Liver (tissue), 9 donors: Measurements from ENCODE around the gene SCP2. TPM values are rescaled to one million over a fixed set of nuclear protein-coding genes. Genes with fewer than 3 reads are reported as not detected.

Source experiments
- DNase-seq: peaks from one replicate; pipeline ENCODE4 v3.0.0-alpha.2; 2017; ENCODE audit warnings: low spot score
- H3K27ac ChIP-seq, 2 donors: one replicate each; pipeline ENCODE4 v1.7.0; 2013; ENCODE audit warnings: inconsistent platforms in 2 of 2, low read length in 2 of 2, control low read depth in 1 of 2, low read depth in 1 of 2, mild to moderate bottlenecking in 1 of 2
- H3K27me3 ChIP-seq, 4 donors: one replicate each; pipeline versions ENCODE4 v1.6.1 to v1.7.0; 2013; ENCODE audit warnings: low read length in 3 of 4, inconsistent platforms in 1 of 4, mild to moderate bottlenecking in 1 of 4, moderate library complexity in 1 of 4; ENCODE audit not compliant: control insufficient read depth in 4 of 4, insufficient read depth in 4 of 4
- H3K36me3 ChIP-seq, 4 donors: one replicate each; pipeline versions ENCODE4 v1.6.1 to v1.7.0; 2013; ENCODE audit warnings: low read length in 3 of 4, mild to moderate bottlenecking in 3 of 4, low read depth in 1 of 4, moderate library complexity in 1 of 4; ENCODE audit not compliant: control insufficient read depth in 4 of 4, insufficient read depth in 3 of 4
- H3K4me1 ChIP-seq, 4 donors: one replicate each; pipeline versions ENCODE4 v1.6.1 to v1.7.0; 2013; ENCODE audit warnings: low read length in 3 of 4, mild to moderate bottlenecking in 3 of 4, moderate library complexity in 1 of 4; ENCODE audit not compliant: control insufficient read depth in 4 of 4, insufficient read depth in 4 of 4
- H3K4me3 ChIP-seq, 3 donors: one replicate each; pipeline versions ENCODE4 v1.6.1 to v1.7.0; 2013; ENCODE audit warnings: low read length in 3 of 3, control low read depth in 1 of 3, low read depth in 1 of 3, mild to moderate bottlenecking in 1 of 3
- H3K9ac ChIP-seq, 2 donors: one replicate each; pipeline ENCODE4 v1.7.0; 2013; ENCODE audit warnings: low read length in 2 of 2, mild to moderate bottlenecking in 2 of 2, moderate library complexity in 2 of 2, control low read depth in 1 of 2, low read depth in 1 of 2
- H3K9me3 ChIP-seq, 4 donors: one replicate each; pipeline versions ENCODE4 v1.6.1 to v1.7.0; 2013; ENCODE audit warnings: low read length in 3 of 4; ENCODE audit not compliant: control insufficient read depth in 4 of 4
- EGR1 ChIP-seq, 2 donors: IDR thresholded peaks; 2 replicates each; pipeline ENCODE4 v1.6.1; 2016 to 2018; ENCODE audit warnings: antibody characterized with exemption in 2 of 2, low read depth in 2 of 2
- FOXA1 ChIP-seq: IDR thresholded peaks from 2 replicates; pipeline ENCODE4 v1.6.1; 2016; ENCODE audit warnings: antibody characterized with exemption
- FOXA2 ChIP-seq: IDR thresholded peaks from 2 replicates; pipeline ENCODE4 v1.6.1; 2016; ENCODE audit warnings: antibody characterized with exemption
- HNF4A ChIP-seq, 2 donors: conservative IDR thresholded peaks; 2 replicates each; pipeline ENCODE4 v1.6.1; 2016; ENCODE audit warnings: antibody characterized with exemption in 2 of 2, mild to moderate bottlenecking in 2 of 2
- HNF4G ChIP-seq: IDR thresholded peaks from 2 replicates; pipeline ENCODE4 v1.6.1; 2016; ENCODE audit warnings: antibody characterized with exemption
- JUND ChIP-seq, 2 donors: IDR thresholded peaks; 2 replicates each; pipeline ENCODE4 v1.6.1; 2016; ENCODE audit warnings: antibody characterized with exemption in 2 of 2
- NR2F2 ChIP-seq: IDR thresholded peaks from 2 replicates; pipeline ENCODE4 v1.6.1; 2016; ENCODE audit warnings: antibody characterized with exemption
- RAD21 ChIP-seq, 2 donors: IDR thresholded peaks; 2 replicates each; pipeline ENCODE4 v1.6.1; 2016; ENCODE audit warnings: antibody characterized with exemption in 2 of 2, mild to moderate bottlenecking in 2 of 2
- RXRA ChIP-seq, 2 donors: IDR thresholded peaks; 2 replicates each; pipeline ENCODE4 v1.6.1; 2017 to 2018; ENCODE audit warnings: antibody characterized with exemption in 2 of 2, mild to moderate bottlenecking in 1 of 2
- SP1 ChIP-seq: IDR thresholded peaks from 2 replicates; pipeline ENCODE4 v1.6.1; 2018; ENCODE audit warnings: antibody characterized with exemption, mild to moderate bottlenecking
- TAF1 ChIP-seq: conservative IDR thresholded peaks from 2 replicates; pipeline ENCODE4 v1.6.1; 2016; ENCODE audit warnings: antibody characterized with exemption, mild to moderate bottlenecking
- YY1 ChIP-seq: IDR thresholded peaks from 2 replicates; pipeline ENCODE4 v1.6.1; 2016; ENCODE audit warnings: antibody characterized with exemption, mild to moderate bottlenecking
- WGBS: extraction: QIAGEN DNeasy Blood & Tissue Kit; methylation state at CpG from one replicate; pipeline ENCODE4 v1.1.7; 2013; 5-methylcytosine and 5-hydroxymethylcytosine counted together
- polyA plus RNA-seq, 2 donors: library from polyadenylated mRNA; stranded (reverse) in 1 of 2; unstranded in 1 of 2; fragments of 200-250 nt in 1 of 2; fragments of >200 nt in 1 of 2; fragmentation: Nextera tagmentation in 1 of 2; extraction: Ambion mirVana in 1 of 2; gene quantifications; one replicate each; pipeline versions ENCODE4 v1.2.1 to v1.2.3, GENCODE V29; 2013 to 2015
- total RNA-seq, 2 donors: library from RNA; depleted of rRNA; stranded (reverse); fragments of >200 nt; gene quantifications; one replicate each; pipeline ENCODE4 v1.2.3, GENCODE V29; 2014
- TF ChIP-seq, protein P1 (sequence below): IDR thresholded peaks from 2 replicates; pipeline ENCODE4 v1.6.1; 2016; ENCODE audit warnings: antibody characterized with exemption
- TF ChIP-seq, protein P2 (sequence below): fragments of 150-350 bp; IDR thresholded peaks from 2 replicates; pipeline ENCODE4 v1.5.1; 2017; ENCODE audit warnings: improper control_type of control experiment, low read depth, low read length; ENCODE audit not compliant: missing input control
- TF ChIP-seq, protein P3 (sequence below): IDR thresholded peaks from 2 replicates; pipeline ENCODE4 v1.6.1; 2016; ENCODE audit warnings: antibody characterized with exemption
- TF ChIP-seq, protein P4 (sequence below): IDR thresholded peaks from 2 replicates; pipeline ENCODE4 v1.6.1; 2016; ENCODE audit warnings: antibody characterized with exemption
- TF ChIP-seq, protein P5 (sequence below): IDR thresholded peaks from 2 replicates; pipeline ENCODE4 v1.6.1; 2016; ENCODE audit warnings: antibody characterized with exemption, mild to moderate bottlenecking
- donor health status: healthy.
- donor health status: healthy.
- donor health status: healthy.
- donor health status: healthy.
- donor health status: healthy.

SCP2 gene
- total and polyA plus RNA-seq, 4 donors = 122 to 811 (median 529) TPM

DNA sequence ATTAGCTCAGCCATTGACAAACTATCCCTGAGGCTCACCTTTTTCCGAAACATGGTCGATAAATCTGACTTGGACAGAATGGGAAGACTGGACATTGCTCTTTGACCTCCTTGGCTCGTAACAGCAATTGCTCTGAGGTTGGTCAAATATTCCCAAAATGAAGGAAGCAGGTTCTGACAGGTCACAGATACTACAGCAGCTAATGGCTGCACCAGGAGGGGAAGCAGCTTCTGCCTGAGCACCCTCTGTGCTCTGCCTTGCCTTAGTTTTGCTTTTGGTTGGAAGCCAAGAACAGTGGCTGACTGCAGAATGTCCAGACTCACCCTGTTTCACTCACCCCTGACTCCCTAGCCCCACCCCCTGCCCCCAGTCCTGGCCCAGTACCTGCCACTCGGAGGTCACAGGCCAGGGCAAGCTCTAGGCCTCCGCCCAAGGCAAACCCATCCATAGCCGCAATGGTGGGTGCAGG lies 20.9 kb upstream of the SCP2 start:
- H3K4me3 ChIP-seq = no peak overlapping the region
- H3K9ac ChIP-seq = no peak overlapping the region
- WGBS = 33% methylated on average over 6 of the region's 6 CpGs
- DNase-seq = peak; percentile 62
- peak overlapping the region; percentile 44 to 46 for H3K27ac ChIP-seq
- peaks cover 19 to 68% (median 58%) of the 10 kb centered on the region in 4 donors for H3K4me1 ChIP-seq
- no peaks in the 10 kb centered on the region for H3K27me3 ChIP-seq
- TF ChIP-seq, protein P1, sequence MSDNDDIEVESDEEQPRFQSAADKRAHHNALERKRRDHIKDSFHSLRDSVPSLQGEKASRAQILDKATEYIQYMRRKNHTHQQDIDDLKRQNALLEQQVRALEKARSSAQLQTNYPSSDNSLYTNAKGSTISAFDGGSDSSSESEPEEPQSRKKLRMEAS = peak; percentile 20
- TF ChIP-seq, protein P2, sequence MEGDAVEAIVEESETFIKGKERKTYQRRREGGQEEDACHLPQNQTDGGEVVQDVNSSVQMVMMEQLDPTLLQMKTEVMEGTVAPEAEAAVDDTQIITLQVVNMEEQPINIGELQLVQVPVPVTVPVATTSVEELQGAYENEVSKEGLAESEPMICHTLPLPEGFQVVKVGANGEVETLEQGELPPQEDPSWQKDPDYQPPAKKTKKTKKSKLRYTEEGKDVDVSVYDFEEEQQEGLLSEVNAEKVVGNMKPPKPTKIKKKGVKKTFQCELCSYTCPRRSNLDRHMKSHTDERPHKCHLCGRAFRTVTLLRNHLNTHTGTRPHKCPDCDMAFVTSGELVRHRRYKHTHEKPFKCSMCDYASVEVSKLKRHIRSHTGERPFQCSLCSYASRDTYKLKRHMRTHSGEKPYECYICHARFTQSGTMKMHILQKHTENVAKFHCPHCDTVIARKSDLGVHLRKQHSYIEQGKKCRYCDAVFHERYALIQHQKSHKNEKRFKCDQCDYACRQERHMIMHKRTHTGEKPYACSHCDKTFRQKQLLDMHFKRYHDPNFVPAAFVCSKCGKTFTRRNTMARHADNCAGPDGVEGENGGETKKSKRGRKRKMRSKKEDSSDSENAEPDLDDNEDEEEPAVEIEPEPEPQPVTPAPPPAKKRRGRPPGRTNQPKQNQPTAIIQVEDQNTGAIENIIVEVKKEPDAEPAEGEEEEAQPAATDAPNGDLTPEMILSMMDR = no peak
- TF ChIP-seq, protein P3, sequence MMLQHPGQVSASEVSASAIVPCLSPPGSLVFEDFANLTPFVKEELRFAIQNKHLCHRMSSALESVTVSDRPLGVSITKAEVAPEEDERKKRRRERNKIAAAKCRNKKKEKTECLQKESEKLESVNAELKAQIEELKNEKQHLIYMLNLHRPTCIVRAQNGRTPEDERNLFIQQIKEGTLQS = peak; percentile 65
- no peak for TF ChIP-seq EGR1 (IDR thresholded peaks at IDR 0.05; ENCODE audit: low read depth in 2 of 2)
- peak; percentile 89 for TF ChIP-seq NR2F2
- no peak for TF ChIP-seq FOXA2
- TF ChIP-seq HNF4G = peak; percentile 72
- peak in 1 of 2 donors; percentile 68 for TF ChIP-seq JUND (IDR thresholded peaks at IDR 0.05)
- TF ChIP-seq RXRA (IDR thresholded peaks at IDR 0.05) = peak; percentile 87 to 96
- TF ChIP-seq TAF1 = peak; percentile 61
- TF ChIP-seq SP1 = peak; percentile 93
- TF ChIP-seq, protein P4, sequence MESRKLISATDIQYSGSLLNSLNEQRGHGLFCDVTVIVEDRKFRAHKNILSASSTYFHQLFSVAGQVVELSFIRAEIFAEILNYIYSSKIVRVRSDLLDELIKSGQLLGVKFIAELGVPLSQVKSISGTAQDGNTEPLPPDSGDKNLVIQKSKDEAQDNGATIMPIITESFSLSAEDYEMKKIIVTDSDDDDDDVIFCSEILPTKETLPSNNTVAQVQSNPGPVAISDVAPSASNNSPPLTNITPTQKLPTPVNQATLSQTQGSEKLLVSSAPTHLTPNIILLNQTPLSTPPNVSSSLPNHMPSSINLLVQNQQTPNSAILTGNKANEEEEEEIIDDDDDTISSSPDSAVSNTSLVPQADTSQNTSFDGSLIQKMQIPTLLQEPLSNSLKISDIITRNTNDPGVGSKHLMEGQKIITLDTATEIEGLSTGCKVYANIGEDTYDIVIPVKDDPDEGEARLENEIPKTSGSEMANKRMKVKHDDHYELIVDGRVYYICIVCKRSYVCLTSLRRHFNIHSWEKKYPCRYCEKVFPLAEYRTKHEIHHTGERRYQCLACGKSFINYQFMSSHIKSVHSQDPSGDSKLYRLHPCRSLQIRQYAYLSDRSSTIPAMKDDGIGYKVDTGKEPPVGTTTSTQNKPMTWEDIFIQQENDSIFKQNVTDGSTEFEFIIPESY = peak; percentile 17
- TF ChIP-seq, protein P5, sequence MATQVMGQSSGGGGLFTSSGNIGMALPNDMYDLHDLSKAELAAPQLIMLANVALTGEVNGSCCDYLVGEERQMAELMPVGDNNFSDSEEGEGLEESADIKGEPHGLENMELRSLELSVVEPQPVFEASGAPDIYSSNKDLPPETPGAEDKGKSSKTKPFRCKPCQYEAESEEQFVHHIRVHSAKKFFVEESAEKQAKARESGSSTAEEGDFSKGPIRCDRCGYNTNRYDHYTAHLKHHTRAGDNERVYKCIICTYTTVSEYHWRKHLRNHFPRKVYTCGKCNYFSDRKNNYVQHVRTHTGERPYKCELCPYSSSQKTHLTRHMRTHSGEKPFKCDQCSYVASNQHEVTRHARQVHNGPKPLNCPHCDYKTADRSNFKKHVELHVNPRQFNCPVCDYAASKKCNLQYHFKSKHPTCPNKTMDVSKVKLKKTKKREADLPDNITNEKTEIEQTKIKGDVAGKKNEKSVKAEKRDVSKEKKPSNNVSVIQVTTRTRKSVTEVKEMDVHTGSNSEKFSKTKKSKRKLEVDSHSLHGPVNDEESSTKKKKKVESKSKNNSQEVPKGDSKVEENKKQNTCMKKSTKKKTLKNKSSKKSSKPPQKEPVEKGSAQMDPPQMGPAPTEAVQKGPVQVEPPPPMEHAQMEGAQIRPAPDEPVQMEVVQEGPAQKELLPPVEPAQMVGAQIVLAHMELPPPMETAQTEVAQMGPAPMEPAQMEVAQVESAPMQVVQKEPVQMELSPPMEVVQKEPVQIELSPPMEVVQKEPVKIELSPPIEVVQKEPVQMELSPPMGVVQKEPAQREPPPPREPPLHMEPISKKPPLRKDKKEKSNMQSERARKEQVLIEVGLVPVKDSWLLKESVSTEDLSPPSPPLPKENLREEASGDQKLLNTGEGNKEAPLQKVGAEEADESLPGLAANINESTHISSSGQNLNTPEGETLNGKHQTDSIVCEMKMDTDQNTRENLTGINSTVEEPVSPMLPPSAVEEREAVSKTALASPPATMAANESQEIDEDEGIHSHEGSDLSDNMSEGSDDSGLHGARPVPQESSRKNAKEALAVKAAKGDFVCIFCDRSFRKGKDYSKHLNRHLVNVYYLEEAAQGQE = no peak
- TF ChIP-seq HNF4A (conservative IDR thresholded peaks at IDR 0.05) = peak; percentile 78 to 92
- no peak for TF ChIP-seq FOXA1
- peak; percentile 85 for TF ChIP-seq YY1
- TF ChIP-seq RAD21 (IDR thresholded peaks at IDR 0.05) = peak in 1 of 2 donors; percentile 43
- H3K9me3 ChIP-seq = no peaks in the 10 kb centered on the region
- peaks cover 0 to 11% (median 3%) of the 10 kb centered on the region in 4 donors for H3K36me3 ChIP-seq
